GM13977 (cell line): ENCODE measurements around the gene ADARB1.

Experiments
- DNase-seq: peaks from one replicate; pipeline ENCODE4 v3.0.0; 2012; ENCODE audit warnings: low spot score
- CTCF ChIP-seq: IDR thresholded peaks from 2 replicates; pipeline ENCODE4 v1.5.1; 2012; ENCODE audit warnings: mild to moderate bottlenecking, control low read depth; ENCODE audit not compliant: insufficient read depth; ENCODE audit errors: extremely low read depth, missing control alignments
- in situ Hi-C: fragments of 300-500 bp; cut with MboI; formaldehyde crosslinking; loops from one replicate; pipeline ENCODE4 v1.12.0; 2022; ENCODE audit warnings: low sequenced_read_pairs, low pct_unique_long_range_greater_than_20kb, mixed read lengths, inconsistent platforms; ENCODE audit not compliant: unreplicated experiment

Gene ADARB1

GRCh38 chr21:45267390-45267760 is 193.0 kb downstream of the ADARB1 start:
- DNase-seq = no peak
- in situ Hi-C loops = no loop called here
- no peak for TF ChIP-seq CTCF

- TF ChIP-seq CTCF = no peak
- DNase-seq = no peak
- in situ Hi-C loops = no loop called here
These were observed 195.5 kb downstream of the ADARB1 start for GRCh38 chr21:45269861-45270260.

GRCh38 chr21:45270306-45270821 is 196.0 kb downstream of the ADARB1 start:
- in situ Hi-C loops = no loop called here
- no peak for DNase-seq
- peak; percentile 22 for TF ChIP-seq CTCF
